Neural crest cell (in vitro differentiated cells): ENCODE data around the gene RGL4. TPM values are rescaled to one million over a fixed set of nuclear protein-coding genes. Genes with fewer than 3 reads are reported as not detected.

ENCODE experiments used
- DNase-seq: peaks from one replicate; pipeline ENCODE4 v3.0.0; 2021; ENCODE audit warnings: low read depth, mixed read lengths, low spot score
- H3K27ac Mint-ChIP-seq: one replicate; pipeline ENCODE4 v1.8.0; 2021; ENCODE audit warnings: mild to moderate bottlenecking, mixed read lengths; ENCODE audit not compliant: unreplicated experiment
- H3K27me3 Mint-ChIP-seq: 2 replicates; pipeline ENCODE4 v1.8.0; 2021; ENCODE audit warnings: low read depth, mild to moderate bottlenecking, mixed read lengths
- H3K36me3 Mint-ChIP-seq: 2 replicates; pipeline ENCODE4 v1.8.0; 2021; ENCODE audit warnings: low read depth, mild to moderate bottlenecking, mixed read lengths
- H3K4me1 Mint-ChIP-seq: 2 replicates; pipeline ENCODE4 v1.8.0; 2021; ENCODE audit warnings: mixed read lengths
- H3K4me3 Mint-ChIP-seq: one replicate; pipeline ENCODE4 v1.8.0; 2021; ENCODE audit warnings: mild to moderate bottlenecking, mixed read lengths
- H3K9me3 Mint-ChIP-seq: 2 replicates; pipeline ENCODE4 v1.8.0; 2021; ENCODE audit warnings: mixed read lengths
- CTCF ChIP-seq: fragments of 200-600 bp; sonication (generic); conservative IDR thresholded peaks from 2 replicates; pipeline ENCODE4 v1.5.0; 2021; ENCODE audit warnings: antibody characterized with exemption, mild to moderate bottlenecking
- total RNA-seq: library from RNA; stranded (reverse); gene quantifications from 2 replicates; pipeline ENCODE4 v1.2.1, GENCODE V29; 2021

Gene RGL4
- total RNA-seq, 1 donor from 2014 or later = not detected

- DNase-seq = no peak
- Mint-ChIP-seq H3K27me3 (no peaks in the 10 kb centered on the region), H3K36me3 (no peaks in the 10 kb centered on the region), H3K27ac (peak overlapping the region; percentile 57), H3K4me1 (peaks cover 4% of the 10 kb centered on the region), H3K9me3 (no peaks in the 10 kb centered on the region), H3K4me3 (no peak overlapping the region)
- TF ChIP-seq CTCF = no peak
Measured at GRCh38 chr22:23677701-23677995, 13.2 kb upstream of the RGL4 start.

GRCh38 chr22:23678133-23678532 lies 12.7 kb upstream of the RGL4 start:
- H3K36me3 Mint-ChIP-seq = no peaks in the 10 kb centered on the region
- no peaks in the 10 kb centered on the region for H3K27me3 Mint-ChIP-seq
- no peak overlapping the region for H3K4me3 Mint-ChIP-seq
- H3K9me3 Mint-ChIP-seq = no peaks in the 10 kb centered on the region
- no peak for DNase-seq
- H3K4me1 Mint-ChIP-seq = peaks cover 4% of the 10 kb centered on the region
- peak overlapping the region; percentile 57 for H3K27ac Mint-ChIP-seq
- no peak for TF ChIP-seq CTCF

GRCh38 chr22:23681026-23681809 lies 9.6 kb upstream of the RGL4 start:
- Mint-ChIP-seq H3K9me3 (no peaks in the 10 kb centered on the region), H3K27me3 (no peaks in the 10 kb centered on the region), H3K4me1 (peaks cover 4% of the 10 kb centered on the region), H3K4me3 (no peak overlapping the region), H3K36me3 (no peaks in the 10 kb centered on the region), H3K27ac (no peak overlapping the region)
- DNase-seq = no peak
- TF ChIP-seq CTCF = no peak

GRCh38 chr22:23682077-23682476 lies 8.7 kb upstream of the RGL4 start:
- Mint-ChIP-seq H3K36me3 (no peaks in the 10 kb centered on the region), H3K4me3 (no peak overlapping the region), H3K4me1 (peaks cover 4% of the 10 kb centered on the region), H3K27ac (no peak overlapping the region), H3K9me3 (no peaks in the 10 kb centered on the region), H3K27me3 (no peaks in the 10 kb centered on the region)
- TF ChIP-seq CTCF = no peak
- no peak for DNase-seq

GRCh38 chr22:23682827-23683355 lies 7.9 kb upstream of the RGL4 start:
- no peaks in the 10 kb centered on the region for H3K9me3 Mint-ChIP-seq
- no peak for TF ChIP-seq CTCF

More at GRCh38 chr22:23682827-23683355, 7.9 kb upstream of the RGL4 start:
- DNase-seq = no peak
- Mint-ChIP-seq H3K4me3 (no peak overlapping the region), H3K27ac (no peak overlapping the region), H3K36me3 (no peaks in the 10 kb centered on the region), H3K27me3 (no peaks in the 10 kb centered on the region), H3K4me1 (peaks cover 4% of the 10 kb centered on the region)
